HG03025 (cell line): Measurements from ENCODE around the gene BMP5.
A peak's percentile ranks its signal among the peaks of the same experiment; 100 is the strongest.

ENCODE experiments used
- ATAC-seq: cut with Tn5 transposase; IDR thresholded peaks from one replicate; pipeline ENCODE4 v1.9.1; 2021; ENCODE audit warnings: mild to moderate bottlenecking, moderate library complexity; ENCODE audit not compliant: unreplicated experiment, low FRiP score

The BMP5 gene

GRCh38 chr6:55819811-55820210 lies 55.6 kb downstream of the BMP5 start:
- no peak for ATAC-seq

GRCh38 chr6:55818482-55818881 lies 56.9 kb downstream of the BMP5 start:
- no peak for ATAC-seq

- peak; percentile 84 for ATAC-seq
Observed at GRCh38 chr6:55812509-55812908, 62.9 kb downstream of the BMP5 start.

GRCh38 chr6:55811074-55811473 lies 64.3 kb downstream of the BMP5 start:
- no peak for ATAC-seq

GRCh38 chr6:55802259-55802658 lies 73.1 kb downstream of the BMP5 start:
- ATAC-seq: no peak

- no peak for ATAC-seq
Observed at GRCh38 chr6:55798571-55798970, 76.8 kb downstream of the BMP5 start.

- ATAC-seq: no peak
Observed at GRCh38 chr6:55794136-55794812, 81.1 kb downstream of the BMP5 start.

- ATAC-seq: no peak
Observed at GRCh38 chr6:55785273-55785672, 90.1 kb downstream of the BMP5 start.

- ATAC-seq: no peak
Observed at GRCh38 chr6:55782275-55782674, 93.1 kb downstream of the BMP5 start.

- ATAC-seq: no peak
Observed at GRCh38 chr6:55778705-55779104, 96.7 kb downstream of the BMP5 start.

GRCh38 chr6:55777469-55777868 lies 97.9 kb downstream of the BMP5 start:
- ATAC-seq: no peak

- ATAC-seq: no peak
Observed at GRCh38 chr6:55776113-55776512, 99.3 kb downstream of the BMP5 start.

- no peak for ATAC-seq
Observed at GRCh38 chr6:55775029-55775318, 100.4 kb downstream of the BMP5 start.

- ATAC-seq: no peak
Observed at GRCh38 chr6:55774286-55775028, 100.9 kb downstream of the BMP5 start.

- no peak for ATAC-seq
Observed at GRCh38 chr6:55773620-55774216, 101.7 kb downstream of the BMP5 start.

GRCh38 chr6:55772730-55773129 lies 102.7 kb downstream of the BMP5 start:
- no peak for ATAC-seq

GRCh38 chr6:55759536-55759935 lies 115.9 kb downstream of the BMP5 start:
- no peak for ATAC-seq

- no peak for ATAC-seq
Observed at GRCh38 chr6:55758156-55758937, 117.0 kb downstream of the BMP5 start.

GRCh38 chr6:55756531-55757031 lies 118.8 kb downstream of the BMP5 start:
- no peak for ATAC-seq

- ATAC-seq: no peak
Observed at GRCh38 chr6:55748880-55749279, 126.5 kb downstream of the BMP5 start.

GRCh38 chr6:55746473-55746872 lies 128.9 kb downstream of the BMP5 start:
- no peak for ATAC-seq
